Amniotic stem cell (primary cell): Measurements from ENCODE around the gene CAMTA1.
"Not testable (repeated sequence)": the region's sequence is repeated elsewhere in the genome, so short reads cannot be mapped to it uniquely, and the experiment has no call there.

ENCODE experiments used
- DNase-seq: peaks from one replicate; lab custom pipeline; 2025; lab: John Stamatoyannopoulos, UW

The CAMTA1 gene

GRCh38 chr1:7409278-7409677, 624.0 kb downstream of the CAMTA1 start:
- DNase-seq, result no peak

GRCh38 chr1:7410156-7410555, 624.9 kb downstream of the CAMTA1 start:
- DNase-seq, result no peak

GRCh38 chr1:7417618-7418017, 632.4 kb downstream of the CAMTA1 start:
- DNase-seq, result not testable (repeated sequence)

- no peak for DNase-seq
These were observed 633.3 kb downstream of the CAMTA1 start for GRCh38 chr1:7418442-7419080.

GRCh38 chr1:7420098-7420445, 634.8 kb downstream of the CAMTA1 start:
- DNase-seq, result no peak

GRCh38 chr1:7420470-7421100, 635.3 kb downstream of the CAMTA1 start:
- no peak for DNase-seq

- no peak for DNase-seq
These were observed 636.3 kb downstream of the CAMTA1 start for GRCh38 chr1:7421471-7422075.

- no peak for DNase-seq
These were observed 636.8 kb downstream of the CAMTA1 start for GRCh38 chr1:7422081-7422480.

GRCh38 chr1:7422561-7422960, 637.3 kb downstream of the CAMTA1 start:
- DNase-seq, result no peak

GRCh38 chr1:7422966-7423365, 637.7 kb downstream of the CAMTA1 start:
- DNase-seq, result no peak

GRCh38 chr1:7424352-7424890, 639.2 kb downstream of the CAMTA1 start:
- no peak for DNase-seq

- DNase-seq, result no peak
These were observed 640.0 kb downstream of the CAMTA1 start for GRCh38 chr1:7425229-7425628.

GRCh38 chr1:7425771-7426170, 640.5 kb downstream of the CAMTA1 start:
- DNase-seq, result no peak

GRCh38 chr1:7426780-7427604, 641.7 kb downstream of the CAMTA1 start:
- no peak for DNase-seq

GRCh38 chr1:7427605-7428300, 642.5 kb downstream of the CAMTA1 start:
- no peak for DNase-seq

GRCh38 chr1:7429290-7429689, 644.0 kb downstream of the CAMTA1 start:
- DNase-seq, result no peak

- no peak for DNase-seq
These were observed 644.9 kb downstream of the CAMTA1 start for GRCh38 chr1:7430047-7430608.

- no peak for DNase-seq
These were observed 645.4 kb downstream of the CAMTA1 start for GRCh38 chr1:7430691-7431090.

GRCh38 chr1:7432102-7432899, 647.0 kb downstream of the CAMTA1 start:
- DNase-seq, result no peak

- DNase-seq, result no peak
These were observed 647.7 kb downstream of the CAMTA1 start for GRCh38 chr1:7432900-7433380.

GRCh38 chr1:7434566-7434965, 649.3 kb downstream of the CAMTA1 start:
- DNase-seq, result no peak
